HTR-8/SVneo (cell line): Measurements from ENCODE around the gene CMIP.

Experiments used
- DNase-seq: peaks from one replicate; pipeline ENCODE4 v3.0.0; 2011; ENCODE audit warnings: low spot score, mixed read lengths; ENCODE audit not compliant: insufficient read length
- FAIRE-seq: peaks from 2 replicates; lab custom pipeline; 2011; peaks lifted over from hg19 to GRCh38; lab: Jason Lieb, UNC

Gene CMIP

GRCh38 chr16:81641395-81642106 is 196.9 kb downstream of the CMIP start:
- FAIRE-seq = peak; percentile 52
- no peak for DNase-seq

DNA sequence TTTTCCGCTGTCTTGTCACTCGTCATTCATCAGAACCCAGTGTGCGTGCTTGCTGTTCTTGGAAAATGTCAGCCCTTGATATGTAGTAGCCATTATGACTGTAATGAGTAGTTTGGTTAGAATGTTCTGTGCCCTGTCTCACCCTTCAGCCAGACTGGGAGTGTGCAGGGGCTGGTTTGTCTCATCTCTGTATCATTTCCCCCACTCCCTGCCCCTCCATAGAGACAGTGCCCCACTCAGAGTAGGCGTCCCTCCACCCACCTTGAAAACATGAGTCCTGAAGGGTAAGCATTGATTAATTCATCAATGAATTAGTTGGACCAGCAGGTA is 197.5 kb downstream of the CMIP start:
- no peak for FAIRE-seq
- no peak for DNase-seq

- DNase-seq (no peak), FAIRE-seq (peak; percentile 69)
Observed at GRCh38 chr16:81642943-81643342, 198.3 kb downstream of the CMIP start.

DNA sequence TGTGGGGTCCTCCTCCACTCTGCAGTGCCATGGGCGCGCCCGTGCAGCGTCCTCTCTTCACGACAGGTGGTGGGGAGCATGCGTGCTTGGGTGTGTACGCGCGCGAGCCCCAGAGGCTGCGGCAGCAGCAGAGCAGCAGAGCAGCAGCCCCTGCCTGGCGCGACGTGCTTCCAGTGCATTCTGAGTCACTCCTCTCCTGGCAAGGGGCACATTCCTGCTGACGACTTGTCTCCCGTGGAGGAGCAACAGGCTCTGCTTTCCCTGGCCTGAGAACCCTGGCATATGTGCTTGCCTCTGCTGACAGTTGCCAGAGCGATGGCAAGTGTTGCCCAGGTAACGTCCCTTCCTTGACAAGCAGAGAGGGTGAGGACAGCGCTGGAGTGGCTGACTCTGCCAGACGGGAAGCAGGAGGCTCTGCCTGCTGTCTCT is 200.7 kb downstream of the CMIP start:
- FAIRE-seq = peak; percentile 54
- DNase-seq = peak; percentile 55

DNA sequence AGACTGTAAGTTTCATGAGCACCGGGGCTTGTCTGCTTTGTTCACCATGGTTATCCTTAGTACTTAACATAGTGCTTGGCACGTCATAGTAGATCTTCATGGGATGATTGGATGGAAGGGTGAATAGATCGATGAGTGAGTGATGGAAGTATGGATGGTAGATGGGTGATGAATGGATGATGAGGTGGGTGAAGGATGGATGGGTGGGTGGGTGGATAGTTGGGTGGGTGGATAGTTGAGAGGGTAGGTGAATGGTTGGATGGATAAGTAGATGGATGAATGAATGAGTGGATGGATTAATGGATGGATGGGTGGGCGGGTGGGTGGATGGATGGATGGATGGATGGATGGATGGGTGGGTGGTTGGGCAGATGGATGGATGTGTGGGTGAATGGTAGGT is 201.3 kb downstream of the CMIP start:
- FAIRE-seq = peak; percentile 59
- DNase-seq = no peak

GRCh38 chr16:81646561-81646960 is 202.0 kb downstream of the CMIP start:
- FAIRE-seq (no peak), DNase-seq (no peak)

DNA sequence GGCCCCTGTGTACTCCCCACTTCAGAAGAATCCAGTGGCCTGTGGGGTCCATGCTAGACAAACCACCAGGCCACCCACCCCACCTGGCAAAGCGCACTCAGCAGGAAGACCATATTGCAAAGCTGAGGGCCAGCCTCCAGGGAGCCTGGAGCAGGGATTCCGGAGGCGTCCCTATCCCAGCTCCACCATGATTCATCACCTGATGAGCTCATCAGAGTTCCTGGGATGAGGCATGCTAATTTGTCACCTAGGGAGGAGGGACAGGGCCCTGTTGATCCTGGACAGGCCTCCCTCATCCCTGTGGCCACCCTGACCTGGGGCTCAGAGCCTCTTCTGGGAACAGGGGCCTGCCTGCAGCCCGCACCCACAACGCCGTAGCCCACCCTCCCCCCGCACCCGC is 202.9 kb downstream of the CMIP start:
- peak; percentile 79 for DNase-seq
- FAIRE-seq = no peak

- FAIRE-seq (peak; percentile 13), DNase-seq (no peak)
Observed at GRCh38 chr16:81649561-81650184, 205.1 kb downstream of the CMIP start.

GRCh38 chr16:81650281-81650680 is 205.7 kb downstream of the CMIP start:
- DNase-seq = no peak
- FAIRE-seq = no peak

- no peak for FAIRE-seq
- DNase-seq = no peak
Observed at GRCh38 chr16:81650982-81651562, 206.5 kb downstream of the CMIP start.

DNA sequence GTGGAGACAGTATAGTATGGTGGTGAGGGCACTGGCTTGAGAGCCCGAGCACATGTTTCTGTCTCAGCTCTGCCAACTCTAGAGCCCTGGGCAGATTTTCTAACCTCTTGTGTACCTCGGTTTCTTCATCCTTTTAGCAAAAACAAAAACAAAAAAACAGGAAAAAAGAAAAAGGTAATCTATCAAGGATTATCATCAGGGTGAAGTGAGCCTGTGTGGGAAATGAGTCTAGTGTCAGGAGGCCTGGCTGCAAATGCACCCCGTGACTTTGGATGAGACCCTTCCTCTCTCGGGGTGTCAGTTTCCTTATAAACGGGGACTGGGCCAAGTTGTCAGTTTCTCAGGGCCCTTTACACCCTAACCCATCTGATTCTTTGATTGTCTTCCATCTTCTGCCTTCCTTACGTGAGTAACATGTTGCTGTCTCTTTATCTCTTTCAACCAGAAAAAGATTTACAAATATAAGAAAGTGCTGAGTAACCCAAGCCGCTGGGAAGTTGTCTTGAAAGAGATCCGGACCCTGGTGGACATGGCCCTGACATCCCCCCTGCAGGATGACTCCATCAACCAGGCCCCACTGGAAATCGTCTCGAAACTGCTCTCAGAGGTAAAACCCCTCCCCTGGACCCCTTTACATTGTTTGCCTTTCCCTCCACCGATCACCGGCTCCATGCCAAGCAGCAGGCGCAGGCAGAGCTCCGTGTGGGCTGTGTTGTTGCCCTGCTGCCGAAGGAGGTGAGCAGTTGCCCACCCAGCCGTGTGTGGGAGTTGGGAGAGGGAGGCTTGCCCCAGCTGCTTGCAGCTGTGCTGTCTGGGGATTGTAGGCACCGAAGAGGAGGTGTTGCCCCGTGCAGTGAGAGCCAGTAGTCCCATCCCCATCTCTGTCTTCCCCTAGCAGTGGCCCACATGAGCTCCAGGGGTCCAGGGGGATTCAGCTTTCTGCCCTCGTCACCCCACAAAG is 207.4 kb downstream of the CMIP start:
- DNase-seq (no peak), FAIRE-seq (no peak)

- FAIRE-seq (no peak), DNase-seq (no peak)
Observed at GRCh38 chr16:81652798-81653505, 208.3 kb downstream of the CMIP start.

- DNase-seq = no peak
- FAIRE-seq = no peak
Observed at GRCh38 chr16:81654346-81654745, 209.7 kb downstream of the CMIP start.

DNA sequence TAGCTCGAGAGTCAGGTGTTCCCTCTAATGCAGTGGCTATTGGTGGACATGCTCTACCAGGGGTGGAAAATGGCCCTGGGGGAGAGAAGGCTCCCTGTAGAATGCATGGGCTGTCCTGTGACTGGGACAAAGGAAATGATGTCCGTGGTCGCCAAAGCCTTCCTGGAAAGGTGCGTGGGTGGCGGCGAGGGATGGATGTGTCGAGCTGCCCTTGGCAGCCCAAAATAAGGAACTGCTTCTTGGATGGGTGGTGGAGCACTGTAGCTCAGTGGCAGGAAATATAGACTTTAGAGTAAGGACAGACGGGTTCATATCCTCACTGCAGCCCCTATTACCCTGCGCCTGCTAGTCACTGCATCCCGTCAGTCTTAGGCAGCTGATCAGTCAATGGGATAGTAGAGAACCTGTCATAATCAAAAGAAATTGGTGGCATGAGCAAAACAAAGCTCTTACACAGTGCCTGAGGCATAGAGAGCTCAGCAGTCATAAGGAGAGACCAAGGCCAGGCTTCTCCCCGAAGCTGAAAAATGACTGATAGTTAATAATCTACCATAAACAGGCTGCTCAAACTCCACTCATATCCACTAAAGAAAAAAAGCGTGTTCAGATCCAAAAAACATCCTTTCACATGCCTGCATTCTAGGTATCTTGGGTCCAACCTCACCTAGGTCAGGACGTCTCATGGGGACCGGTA is 211.0 kb downstream of the CMIP start:
- FAIRE-seq (no peak), DNase-seq (no peak)

DNA sequence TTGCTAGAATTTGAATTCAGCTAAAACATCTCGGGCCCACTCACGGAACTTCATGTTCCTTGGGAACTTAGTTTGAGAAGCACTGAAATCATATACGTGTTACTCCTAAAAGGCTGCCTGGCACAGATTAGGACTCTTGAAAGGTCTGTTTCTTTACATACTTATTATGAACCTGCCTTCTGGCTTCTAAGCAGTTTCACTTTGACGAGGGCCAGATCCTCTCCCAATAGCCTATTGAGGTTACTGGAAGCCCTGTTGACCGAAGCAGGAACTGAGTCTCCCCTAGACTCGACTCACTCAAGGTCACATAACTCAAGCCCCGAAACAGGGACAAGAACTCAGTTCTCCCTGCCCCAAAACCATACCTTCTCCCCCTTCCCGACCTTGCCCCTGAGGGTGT is 212.6 kb downstream of the CMIP start:
- no peak for DNase-seq

DNA sequence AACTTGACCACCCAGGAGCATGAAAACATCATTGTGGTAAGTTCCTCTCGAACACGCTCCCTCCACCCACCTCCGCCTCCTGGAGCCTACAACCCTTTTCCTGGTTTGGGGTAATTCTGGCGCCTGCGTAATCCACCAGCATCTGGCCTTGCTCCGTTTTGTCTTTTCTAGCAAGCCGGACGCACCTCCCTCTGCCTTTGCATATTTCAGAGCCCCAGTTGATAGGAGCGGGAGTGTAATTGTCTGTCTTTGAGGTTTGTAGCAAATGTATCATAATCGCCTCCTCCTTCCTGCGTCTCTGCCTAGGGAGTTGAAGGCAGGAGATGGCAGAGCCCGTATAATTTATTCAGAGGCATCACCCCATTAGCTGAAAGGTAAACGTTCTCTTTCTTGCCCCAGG is 213.2 kb downstream of the CMIP start:
- DNase-seq = no peak
- no peak for FAIRE-seq

More for the DNA sequence above, 212.6 kb downstream of the CMIP start:
- no peak for FAIRE-seq

GRCh38 chr16:81658373-81658772 is 213.8 kb downstream of the CMIP start:
- FAIRE-seq (no peak), DNase-seq (no peak)

- no peak for DNase-seq
- no peak for FAIRE-seq
Observed at GRCh38 chr16:81659249-81659648, 214.6 kb downstream of the CMIP start.

- no peak for FAIRE-seq
- no peak for DNase-seq
Observed at GRCh38 chr16:81661082-81661481, 216.5 kb downstream of the CMIP start.
